ENCODE measurements around the gene TNS1.

The TNS1 gene

DNA sequence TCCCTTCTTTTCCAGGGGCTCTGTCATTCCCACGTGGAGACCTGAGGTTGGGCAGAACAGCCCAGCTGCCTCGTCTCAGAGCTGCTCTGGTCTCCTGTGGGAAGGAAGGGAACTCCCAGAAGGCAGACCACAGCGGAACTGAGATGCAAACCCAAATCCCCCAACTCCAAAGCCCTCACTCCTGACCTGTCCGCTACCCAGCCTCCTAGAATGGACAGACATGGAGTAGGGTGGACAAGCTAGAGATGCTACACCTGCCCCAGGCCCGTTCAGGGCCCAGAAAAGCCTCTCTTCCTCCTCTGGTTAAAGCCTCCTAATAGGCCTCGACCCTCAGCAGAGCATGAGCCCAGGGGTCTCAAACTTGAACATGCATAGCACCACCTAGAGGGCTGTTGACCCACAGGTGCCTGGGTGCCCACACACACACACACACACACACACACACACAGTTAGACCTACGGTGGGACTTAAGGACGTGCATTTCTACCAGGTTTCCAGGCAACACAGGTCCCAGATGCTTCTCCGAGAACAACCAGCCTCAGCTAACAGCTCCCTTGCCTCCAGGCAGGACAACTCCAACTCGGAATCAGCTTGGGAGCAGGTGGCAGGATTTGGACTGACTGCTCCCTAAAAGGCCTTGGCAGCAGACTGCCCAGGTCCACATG is 93.5 kb downstream of the TNS1 start:
- DNase-seq = no peak

DNA sequence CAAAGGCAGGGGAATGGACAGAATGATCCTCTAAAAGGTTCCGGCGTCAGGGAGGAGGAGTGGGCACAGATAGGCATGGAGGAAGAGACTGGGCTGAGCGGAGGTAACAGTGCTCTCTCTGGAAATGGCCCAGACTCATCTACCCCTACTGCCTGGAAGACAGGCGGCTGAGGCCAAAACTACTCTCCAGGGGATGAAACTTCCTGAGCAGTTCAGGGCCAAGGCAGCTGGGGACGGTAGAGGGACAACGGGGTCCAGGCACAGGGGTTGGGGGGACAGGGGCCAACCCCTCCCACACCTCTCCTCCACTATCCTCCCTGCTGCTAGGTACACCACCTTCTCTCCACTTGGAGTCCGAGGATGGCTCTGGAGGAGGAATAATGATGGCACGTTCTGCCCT is 94.3 kb downstream of the TNS1 start:
- no peak for DNase-seq

DNA sequence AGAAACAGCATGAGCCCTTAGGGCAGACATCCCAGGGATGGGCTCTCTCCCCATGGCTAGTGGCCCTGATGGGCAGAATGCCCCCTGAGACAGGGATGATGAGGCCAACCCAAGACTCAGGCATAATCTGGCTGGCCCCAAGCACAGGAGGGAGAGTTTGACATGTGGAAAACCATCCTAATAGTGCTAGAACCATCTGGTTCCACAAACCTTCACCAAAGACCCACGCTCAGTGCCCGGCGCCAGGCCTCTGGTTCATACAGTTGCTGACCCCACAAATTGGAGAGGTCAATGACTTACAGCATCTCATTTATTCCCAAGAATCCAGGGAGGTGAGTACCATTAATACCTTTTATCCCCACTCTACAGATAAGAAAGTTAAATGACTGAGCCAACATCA is 95.5 kb downstream of the TNS1 start:
- DNase-seq = no peak

DNA sequence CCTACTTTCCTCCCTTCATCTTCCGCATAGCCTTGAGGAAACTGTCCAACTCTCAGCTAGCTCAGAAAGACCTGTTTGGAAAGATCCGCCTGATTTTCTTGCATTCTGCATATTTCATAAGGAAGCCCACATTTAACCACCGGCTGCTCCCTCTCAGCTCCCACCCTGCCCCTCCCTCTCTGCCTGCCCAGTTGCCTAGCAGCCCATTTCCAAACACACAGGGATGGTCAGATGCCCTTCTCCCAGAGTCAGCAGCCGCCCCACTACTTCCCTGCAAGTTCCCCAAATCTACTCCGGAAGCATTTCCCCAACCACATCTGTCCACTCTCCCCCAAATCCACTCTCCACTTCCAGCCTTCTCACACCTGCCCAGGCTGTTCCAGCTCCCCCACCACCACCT is 96.0 kb downstream of the TNS1 start:
- DNase-seq = no peak

DNA sequence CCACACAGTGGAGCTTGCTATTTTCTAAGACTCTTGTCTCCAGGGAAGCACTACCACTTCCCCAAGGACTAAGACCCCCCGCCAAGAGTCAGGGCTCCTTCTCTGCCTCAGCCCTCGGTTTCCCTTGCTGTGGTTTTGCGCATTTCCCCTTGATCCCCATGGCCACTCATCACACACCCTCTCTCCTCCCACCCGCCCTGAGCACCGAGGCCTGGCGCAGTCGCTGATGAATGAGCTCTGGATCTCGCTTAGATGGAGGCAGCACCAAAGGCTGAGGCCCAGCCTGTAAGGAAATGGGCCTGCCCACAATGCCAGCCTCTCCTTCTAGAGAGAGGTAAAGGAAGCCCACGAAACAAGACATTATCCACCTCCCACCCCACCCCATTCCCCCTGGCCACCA is 96.9 kb downstream of the TNS1 start:
- DNase-seq = no peak

DNA sequence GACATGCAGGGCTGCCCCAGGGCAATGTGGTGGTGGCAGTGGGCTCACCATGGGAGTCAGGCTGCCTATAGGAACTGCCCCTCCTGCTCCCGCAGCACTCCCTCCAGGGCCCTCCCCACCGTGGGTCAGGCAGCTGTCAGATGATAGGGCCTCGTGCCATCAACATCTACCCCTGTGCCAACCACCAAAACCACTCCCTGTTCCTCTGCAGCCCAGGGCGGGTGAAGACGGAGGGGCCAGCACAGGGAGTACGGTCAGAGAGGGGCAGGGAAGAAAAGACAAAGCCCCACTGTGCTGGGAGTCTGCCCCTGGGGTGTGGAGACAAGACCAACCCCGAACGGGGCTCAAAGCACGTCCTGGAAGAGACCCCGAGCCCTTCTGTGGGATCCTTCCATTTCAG is 97.4 kb downstream of the TNS1 start:
- DNase-seq = no peak

DNA sequence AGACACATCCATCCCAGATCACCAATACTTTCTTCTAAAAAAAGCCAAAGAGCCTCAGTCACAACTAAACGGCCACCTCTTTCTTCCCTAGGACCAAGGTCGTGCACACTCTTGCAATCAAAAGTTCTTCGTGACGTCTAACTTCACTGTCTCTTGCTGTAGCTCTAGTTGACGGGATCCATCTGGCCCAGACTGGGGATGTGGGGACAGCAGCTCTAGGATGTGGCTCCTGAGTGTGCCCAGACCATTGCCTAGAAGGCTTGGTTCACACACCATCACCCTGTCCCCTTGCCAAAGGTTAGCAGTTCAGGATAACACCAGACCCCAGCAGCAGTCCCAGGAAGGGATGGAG is 98.2 kb downstream of the TNS1 start:
- DNase-seq = no peak

DNA sequence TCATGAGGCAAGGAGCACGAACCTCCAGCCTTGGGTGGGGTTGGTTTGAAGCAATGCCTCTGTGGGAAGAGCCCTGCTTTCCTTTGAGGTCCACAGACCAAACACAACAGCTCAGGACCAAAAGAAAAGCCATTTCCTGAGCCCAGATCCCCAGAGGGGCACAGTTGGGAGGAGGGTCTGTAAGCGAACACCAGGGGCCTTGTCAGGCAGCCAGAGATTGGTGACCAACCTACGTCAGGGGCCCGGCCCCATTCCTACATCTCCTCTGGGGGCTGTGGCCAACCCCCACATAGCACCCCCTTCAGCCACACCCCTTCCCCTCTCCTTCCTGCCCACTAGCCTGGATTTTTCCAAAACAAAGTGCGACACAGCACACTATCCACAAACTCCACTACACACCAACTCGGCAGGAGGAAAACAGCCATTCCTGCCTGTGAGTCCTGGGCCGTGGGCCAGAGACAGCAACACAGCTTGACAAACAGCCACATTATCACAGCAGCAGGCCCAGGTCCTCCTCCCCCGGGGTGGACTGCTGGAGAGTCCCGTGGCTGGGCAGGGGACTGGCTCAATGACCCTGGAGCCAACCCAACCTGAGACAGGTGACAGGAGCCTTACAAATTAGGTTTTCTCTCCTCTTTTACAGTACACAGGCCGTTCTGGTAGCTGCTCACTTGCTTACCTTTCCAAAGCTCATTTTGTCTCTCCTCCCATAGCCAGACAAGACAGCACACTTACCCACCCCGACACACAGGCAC is 98.8 kb downstream of the TNS1 start:
- no peak for DNase-seq

DNA sequence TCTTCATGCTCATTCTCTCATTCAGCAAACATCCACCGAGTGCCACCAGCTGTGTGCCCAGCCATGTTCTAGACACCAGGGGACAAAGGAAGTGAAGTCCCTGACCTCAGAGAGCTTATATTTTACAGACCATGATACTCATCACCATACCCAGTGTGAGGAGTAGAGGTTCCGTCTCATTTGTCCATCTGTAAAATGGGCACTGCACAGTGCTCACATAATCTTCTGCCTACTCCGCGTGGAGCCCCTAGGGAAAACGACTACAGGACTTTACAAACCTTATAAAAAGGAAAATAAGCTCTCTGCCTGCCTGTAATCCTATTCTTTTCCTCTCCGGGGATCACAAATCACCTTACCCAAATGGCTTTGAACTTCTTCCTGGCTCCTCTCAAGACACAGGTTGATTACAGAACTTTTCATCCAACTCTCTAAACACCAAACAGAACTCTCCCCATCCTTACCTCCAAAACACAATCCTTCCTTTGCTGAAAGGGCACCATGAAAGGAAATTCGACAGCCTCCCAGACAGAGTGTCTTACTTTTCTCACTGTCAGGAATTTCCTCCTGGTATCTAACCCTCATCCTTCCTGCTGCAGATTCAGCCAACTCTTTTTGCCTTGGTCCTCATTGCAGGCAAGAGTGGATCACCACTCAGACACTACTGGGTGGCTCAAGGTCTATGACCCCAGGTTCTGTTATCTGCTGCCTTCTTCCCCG is 99.5 kb downstream of the TNS1 start:
- DNase-seq = no peak

DNA sequence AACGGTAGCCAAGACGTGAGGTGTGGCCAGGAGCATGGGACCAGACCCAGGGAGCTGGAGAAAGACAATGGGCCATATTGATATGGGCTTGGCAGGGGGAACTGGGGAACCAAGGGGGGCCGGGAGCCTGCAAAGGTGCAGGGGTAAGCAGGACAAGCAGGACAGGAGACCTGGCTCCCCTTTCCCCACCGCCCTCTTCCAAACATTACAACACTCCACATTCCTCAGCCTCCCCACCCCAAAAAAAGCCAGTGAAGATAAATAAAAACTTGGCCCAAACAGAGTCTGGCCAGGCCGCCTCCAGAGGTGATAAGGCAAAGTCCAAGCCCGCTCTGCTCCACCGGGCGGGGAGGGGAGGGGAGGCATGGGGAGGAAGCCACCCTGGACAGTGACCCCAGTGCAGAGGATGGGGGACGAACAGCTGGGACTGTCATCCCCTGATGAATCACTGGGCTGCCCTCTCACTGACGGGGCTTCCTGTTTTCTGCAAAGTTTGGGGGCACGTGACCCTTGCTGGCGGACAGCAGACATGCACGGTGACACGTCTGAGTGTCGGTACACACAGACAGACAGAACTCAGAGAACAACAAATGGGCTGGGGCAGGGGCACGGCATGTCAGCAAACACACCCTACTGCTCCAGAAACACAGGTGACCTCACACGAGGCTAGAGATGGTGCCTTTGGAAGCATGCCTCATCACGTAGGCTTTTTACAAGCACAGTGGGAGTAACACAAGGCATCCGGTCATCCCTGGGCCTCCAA is 100.2 kb downstream of the TNS1 start:
- DNase-seq = no peak

DNA sequence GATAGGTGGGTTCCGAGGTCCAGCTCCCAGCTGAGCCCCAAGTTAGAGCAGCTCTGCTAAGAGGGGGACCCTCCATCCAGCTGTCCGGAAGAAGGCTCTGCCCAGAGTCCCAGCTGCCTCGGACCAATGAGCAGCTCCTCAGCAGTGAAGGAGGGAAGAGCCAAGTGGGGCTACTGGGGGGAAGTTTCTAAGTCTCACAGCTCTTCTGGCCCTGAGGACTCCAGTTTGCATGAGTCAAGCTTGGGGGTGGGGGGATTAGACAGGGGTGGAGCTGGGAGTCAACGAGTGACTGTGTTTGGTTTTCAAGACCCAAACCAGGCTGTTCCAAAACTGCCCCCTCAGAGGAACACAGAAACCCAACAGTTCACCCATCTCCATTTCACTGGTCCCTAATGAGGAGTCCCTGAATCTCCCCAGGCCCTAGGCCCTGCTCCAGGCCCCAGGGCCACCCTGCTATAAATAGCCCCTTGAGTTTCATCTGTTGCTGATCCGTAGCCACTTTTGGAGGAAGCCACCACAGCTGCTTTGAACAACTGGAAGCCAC is 100.9 kb downstream of the TNS1 start:
- no peak for DNase-seq

DNA sequence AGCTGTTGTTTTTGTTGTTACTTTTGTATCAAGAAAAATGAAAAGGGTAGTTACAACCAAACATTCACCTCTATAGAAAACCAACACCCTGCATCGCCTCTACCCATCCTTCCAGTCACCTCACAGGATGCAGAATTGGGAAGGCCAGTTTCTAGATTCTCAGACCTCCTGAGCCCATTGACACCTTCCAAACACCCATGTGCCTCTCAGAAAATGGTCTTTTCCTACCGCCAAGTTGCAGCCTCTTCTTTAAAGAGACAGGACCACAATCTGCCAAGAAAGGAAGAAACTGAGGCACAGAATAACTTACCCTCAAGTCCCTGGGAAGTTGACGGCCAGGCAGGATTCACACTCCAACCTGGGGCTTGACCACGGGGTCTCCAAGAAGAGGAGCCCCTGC is 101.4 kb downstream of the TNS1 start:
- DNase-seq = no peak

DNA sequence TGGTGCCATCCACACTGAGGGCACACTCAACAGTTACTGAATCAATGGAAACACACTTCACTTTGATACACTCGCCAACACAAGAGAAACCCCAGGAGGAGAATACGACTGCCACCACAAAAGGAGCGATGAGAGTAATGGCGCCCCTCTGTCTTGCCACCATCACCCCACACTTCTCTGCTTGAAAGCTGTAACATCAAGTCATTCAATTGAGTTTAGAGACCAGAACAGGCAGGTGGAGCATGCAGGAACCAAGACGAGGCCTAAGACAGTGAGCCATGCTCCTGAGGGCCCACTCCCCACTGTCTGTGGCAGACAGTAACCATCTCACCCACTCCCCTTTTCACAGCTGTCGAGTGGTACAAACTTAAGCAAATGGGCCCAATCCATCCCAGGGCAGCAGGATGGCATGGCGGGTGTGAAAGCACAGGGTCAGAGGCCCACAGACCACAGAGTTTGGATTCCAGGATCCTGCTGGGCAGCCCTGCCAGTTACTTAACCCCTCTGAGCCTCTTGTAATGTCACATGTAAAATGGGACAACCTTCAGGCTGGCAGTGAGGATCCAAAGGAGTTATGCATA is 101.9 kb downstream of the TNS1 start:
- no peak for DNase-seq

DNA sequence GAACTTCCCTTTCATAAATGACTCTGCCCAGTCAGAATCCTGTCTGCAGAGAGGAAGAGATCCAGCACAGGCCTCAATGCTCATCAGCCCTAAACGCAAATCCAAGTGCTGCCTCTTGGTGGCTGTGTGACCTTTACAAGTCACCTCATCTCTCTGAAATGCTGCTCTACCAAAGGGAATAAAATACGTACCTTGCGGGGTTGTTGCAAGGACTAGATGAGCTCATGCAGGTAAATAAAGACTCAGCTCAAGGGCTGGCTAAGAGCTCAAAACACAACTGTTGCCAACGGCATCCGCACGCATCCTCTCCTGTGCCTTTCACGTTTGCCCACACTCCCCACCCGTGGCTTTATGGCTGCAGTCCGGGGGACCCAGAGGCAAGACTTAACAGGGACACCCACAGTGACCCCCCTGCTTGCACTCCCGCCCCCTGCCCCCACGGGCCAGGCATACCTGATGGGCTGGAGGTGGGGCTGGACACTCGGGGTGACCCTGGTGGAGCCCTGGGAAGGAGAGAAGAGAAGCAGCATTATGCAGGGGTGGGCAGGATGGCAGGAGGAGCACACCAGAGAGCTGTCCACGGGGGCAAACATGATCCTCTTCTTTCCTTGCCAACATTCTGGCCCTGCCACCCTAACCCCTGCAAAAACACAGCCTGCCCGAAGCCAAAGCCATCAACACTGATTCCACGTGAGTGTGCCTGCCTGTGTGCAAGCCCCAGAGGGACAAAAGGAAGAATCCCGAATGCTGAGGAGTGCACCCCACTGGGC is 102.6 kb downstream of the TNS1 start:
- peak; percentile 3 for DNase-seq

DNA sequence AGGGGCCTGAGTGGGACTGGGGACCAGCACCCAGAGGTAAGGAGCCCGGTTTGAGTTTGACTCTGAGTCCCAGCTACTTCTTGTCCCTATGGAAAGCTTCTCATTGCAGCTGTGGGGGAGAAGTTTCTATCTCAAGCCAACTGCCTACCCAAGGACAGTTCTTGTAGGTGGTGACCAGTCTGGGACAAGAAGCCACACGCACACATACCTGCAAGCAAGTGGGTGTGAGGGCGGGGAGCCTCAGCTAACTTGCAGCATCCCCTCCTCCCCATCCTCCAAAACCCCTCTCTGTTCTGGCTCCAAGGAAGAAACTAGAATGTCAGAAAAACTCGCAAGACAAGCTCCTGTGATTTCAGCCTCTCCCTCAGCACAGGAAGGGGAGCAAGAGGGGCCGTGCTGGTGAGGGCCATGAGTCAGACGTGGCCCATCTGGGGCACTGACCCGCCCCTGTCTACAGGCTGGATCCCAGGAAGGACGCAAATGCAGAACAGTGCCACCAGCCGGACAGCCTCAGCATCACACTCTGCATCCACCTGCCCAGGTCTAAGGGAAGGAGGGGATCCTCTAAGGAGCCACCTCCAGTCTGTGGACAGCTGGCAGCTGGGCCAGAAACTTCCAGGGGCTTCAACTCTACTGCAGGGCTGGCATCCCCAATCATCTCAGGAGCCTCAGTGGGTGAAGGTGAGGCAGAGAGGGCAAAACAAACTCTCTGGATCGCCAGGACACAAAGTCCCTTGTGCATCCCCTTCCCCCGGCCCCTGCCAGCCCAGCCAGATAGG is 103.4 kb downstream of the TNS1 start:
- DNase-seq = no peak

DNA sequence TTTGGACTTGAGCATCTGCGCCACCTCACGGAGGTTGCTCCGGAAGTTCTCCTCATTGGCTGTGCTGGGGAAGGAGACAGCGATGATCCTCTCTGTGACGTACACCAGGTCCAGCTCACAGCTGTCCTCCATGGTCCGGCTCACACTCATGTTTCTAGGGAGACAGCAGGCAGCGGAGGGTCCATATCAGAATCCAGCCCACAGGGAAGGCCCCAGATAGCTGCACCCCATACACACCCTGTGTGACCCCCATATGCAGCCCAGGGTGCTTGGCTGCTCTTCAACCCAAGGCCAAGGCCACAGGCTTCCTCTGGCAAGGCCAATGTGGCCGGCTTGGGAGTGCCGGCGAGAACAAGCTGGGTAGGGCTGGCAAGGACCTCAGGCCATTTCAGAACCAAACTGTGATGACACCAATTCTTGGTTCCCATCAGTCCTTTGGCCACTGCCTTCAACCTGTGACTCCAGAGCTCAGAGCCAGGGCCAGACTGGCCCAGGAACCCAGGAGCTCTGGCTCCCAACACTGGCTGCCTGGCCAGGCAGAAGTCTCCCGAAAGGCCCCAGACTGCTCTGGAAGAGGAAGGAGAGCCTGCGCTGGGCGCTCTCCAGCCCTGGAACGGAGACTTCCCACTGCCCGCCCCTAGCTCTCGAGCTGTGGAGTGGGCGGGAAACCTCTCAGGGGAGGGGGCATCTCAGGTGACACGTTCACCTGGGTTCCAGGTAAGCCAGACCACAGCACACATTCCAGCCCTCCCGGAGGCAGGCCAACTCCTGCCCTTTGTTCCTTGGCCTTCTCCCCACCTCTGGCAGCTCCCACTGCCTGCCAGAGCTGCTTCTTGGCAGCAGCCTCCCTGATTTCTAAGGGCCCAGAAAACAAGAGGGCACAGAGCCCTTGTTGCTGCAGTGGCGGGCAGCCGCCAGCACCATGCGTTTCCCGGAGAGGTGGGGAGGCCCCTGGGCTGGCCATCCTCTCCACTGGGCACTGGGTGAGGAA is 104.7 kb downstream of the TNS1 start:
- no peak for DNase-seq

DNA sequence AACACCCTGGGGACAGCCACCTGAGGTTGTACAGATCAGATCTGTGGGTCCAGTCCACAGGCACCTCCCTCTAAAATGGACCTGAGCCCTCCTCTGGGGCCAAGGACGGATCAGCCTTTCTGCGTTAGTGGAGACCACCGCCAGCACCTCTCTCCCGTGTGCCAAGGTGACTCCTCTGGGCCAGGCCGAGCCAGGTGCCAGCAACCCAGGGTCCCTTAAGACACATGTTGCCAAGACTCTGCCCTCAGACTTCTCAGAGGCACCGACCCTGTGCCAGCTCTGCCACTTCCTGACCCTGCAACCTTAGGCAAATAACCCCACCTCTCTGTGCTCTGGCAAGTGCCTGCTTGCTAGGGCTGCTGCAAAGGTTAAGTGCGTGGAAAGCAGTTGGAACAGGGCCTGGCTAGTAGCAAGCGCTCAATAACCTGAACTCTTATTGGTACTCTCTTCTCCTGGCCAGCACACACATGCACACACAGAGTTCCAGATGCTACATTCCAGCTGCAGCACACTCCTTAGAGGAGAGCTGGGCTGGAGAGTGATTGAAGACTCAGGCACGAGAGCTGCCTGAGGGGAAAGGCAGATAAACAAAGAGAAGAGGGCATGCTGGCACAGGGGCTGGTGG is 105.6 kb downstream of the TNS1 start:
- no peak for DNase-seq

DNA sequence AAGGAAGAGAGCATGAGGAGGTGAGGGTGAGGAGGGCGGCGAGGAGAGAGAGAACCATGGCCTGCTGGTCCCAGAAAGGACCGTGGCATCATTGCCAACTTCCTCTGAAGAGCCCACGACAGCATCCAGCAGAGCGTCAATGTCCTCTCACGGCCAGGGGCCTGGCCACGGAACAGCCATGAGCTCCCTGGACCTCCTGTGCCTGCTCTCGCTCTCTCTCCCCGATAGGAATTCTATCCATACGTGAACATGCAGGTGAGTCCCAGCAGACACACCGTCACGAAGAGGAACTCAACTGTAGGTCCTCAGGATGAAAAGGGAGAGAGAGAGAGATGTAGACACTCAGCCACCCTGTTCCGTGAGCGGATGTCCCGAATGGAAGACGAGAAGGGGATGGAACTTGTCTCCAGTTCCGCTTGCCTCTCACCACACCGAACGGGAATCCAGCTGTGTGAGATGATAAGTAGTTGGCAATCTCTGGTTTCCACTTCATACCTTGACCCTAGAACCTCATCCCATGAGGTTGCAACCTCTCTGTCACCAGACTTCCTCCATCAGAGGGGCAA is 107.6 kb downstream of the TNS1 start:
- no peak for DNase-seq

DNA sequence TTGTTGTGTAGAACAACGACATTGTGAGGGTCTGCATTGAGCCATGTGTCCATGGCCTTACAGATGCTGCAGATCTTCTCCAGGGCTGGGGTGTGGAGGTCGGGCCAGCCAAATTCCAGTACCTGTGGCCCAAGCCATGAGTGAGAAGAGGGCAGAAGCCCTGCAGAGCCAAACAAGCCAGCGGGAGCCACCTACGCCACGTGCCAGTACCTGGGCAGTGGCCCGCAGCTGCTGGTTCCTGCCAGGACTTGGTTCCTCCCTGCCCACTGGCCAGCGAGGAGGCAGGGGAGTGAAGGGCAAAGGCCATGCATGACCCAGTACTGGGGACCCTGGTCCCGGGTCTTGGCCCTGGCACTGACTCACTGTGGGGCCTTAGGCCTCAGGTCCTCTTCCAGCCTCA is 109.4 kb downstream of the TNS1 start:
- DNase-seq = no peak

Measured in NCI-H1092 treated with DMSO at 0.1 percent for 48 hours (cell line).